Epithelial cell of esophagus (primary cell): ENCODE data around the gene DMAC2L.
"Not testable (repeated sequence)": the region's sequence is repeated elsewhere in the genome, so short reads cannot be mapped to it uniquely, and the experiment has no call there.

Experiments
- DNase-seq: peaks from one replicate; pipeline ENCODE4 v3.0.0; 2010; ENCODE audit warnings: low read depth
- H3K4me3 ChIP-seq: 2 replicates; pipeline ENCODE4 v1.5.1; 2011; ENCODE audit warnings: mild to moderate bottlenecking, low read length, control low read depth
- TF ChIP-seq, protein P1 (sequence below): IDR thresholded peaks from 2 replicates; pipeline ENCODE4 v1.5.1; 2011; ENCODE audit warnings: low read depth, mild to moderate bottlenecking, low read length, control low read depth, inconsistent platforms; ENCODE audit not compliant: insufficient read depth; ENCODE audit errors: missing control alignments

Gene DMAC2L

GRCh38 chr14:50311337-50311971 lies 670 bp upstream of the DMAC2L start:
- TF ChIP-seq, protein P1, sequence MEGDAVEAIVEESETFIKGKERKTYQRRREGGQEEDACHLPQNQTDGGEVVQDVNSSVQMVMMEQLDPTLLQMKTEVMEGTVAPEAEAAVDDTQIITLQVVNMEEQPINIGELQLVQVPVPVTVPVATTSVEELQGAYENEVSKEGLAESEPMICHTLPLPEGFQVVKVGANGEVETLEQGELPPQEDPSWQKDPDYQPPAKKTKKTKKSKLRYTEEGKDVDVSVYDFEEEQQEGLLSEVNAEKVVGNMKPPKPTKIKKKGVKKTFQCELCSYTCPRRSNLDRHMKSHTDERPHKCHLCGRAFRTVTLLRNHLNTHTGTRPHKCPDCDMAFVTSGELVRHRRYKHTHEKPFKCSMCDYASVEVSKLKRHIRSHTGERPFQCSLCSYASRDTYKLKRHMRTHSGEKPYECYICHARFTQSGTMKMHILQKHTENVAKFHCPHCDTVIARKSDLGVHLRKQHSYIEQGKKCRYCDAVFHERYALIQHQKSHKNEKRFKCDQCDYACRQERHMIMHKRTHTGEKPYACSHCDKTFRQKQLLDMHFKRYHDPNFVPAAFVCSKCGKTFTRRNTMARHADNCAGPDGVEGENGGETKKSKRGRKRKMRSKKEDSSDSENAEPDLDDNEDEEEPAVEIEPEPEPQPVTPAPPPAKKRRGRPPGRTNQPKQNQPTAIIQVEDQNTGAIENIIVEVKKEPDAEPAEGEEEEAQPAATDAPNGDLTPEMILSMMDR, result peak; percentile 30
- H3K4me3 ChIP-seq, result peak overlapping the region; percentile 77
- DNase-seq, result peak; percentile 13

- TF ChIP-seq, protein P1, result no peak
- peak overlapping the region; percentile 77 for H3K4me3 ChIP-seq
- DNase-seq, result peak; percentile 63
Observed at GRCh38 chr14:50312734-50313054, 570 bp downstream of the DMAC2L start.

DNA sequence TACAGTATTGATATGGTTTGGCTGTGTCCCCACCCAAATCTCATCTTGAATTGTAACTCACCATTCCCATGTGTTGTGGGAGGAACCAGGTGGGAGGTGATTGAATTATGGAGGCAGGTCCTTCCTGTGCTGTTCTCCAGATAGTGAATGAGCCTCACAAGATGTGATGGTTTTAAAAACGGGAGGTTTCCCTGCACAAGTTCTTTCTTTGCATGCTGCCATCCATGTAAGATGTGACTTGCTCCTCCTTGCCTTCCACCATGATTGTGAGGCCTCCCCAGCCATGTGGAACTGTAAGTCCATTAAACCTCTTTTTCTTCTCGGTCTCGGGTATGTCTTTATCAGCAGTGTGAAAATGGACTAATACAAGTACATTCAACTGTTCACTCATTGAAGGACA lies 2.0 kb downstream of the DMAC2L start:
- DNase-seq, H3K4me3 ChIP-seq: not testable (repeated sequence)

GRCh38 chr14:50318031-50318626 lies 6.0 kb downstream of the DMAC2L start:
- TF ChIP-seq, protein P1, result peak; percentile 60
- peak; percentile 62 for DNase-seq
- H3K4me3 ChIP-seq, result no peak overlapping the region

DNA sequence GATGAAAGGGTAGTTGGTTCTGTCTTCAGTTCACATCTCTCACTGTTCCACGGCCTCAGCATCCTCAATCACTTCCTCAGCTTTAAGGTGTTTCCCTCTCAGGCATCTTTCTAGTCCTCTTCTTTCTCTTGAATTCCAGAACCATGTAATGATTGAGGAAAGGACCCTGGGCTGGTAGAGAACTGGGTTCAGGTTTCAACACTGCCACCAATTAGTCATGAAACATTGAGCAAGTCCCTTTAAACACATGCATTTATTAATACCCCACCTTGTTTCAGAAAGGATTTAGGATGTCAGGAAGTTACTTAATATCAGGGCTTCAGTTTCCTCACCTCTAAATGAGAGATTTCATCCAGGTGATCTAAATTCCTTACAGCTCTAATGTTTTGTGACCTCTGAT lies 7.2 kb downstream of the DMAC2L start:
- H3K4me3 ChIP-seq, result no peak overlapping the region
- TF ChIP-seq, protein P1, result no peak
- DNase-seq, result peak; percentile 73

- TF ChIP-seq, protein P1, result no peak
- H3K4me3 ChIP-seq, result no peak overlapping the region
- DNase-seq, result peak; percentile 10
Observed at GRCh38 chr14:50319721-50320120, 7.6 kb downstream of the DMAC2L start.

GRCh38 chr14:50320283-50320682 lies 8.2 kb downstream of the DMAC2L start:
- TF ChIP-seq, protein P1, result no peak
- DNase-seq, result peak; percentile 89
- no peak overlapping the region for H3K4me3 ChIP-seq
